Spinal cord (tissue), 10 donors: ENCODE measurements around the gene LAMA1. TPM values are rescaled to one million over a fixed set of nuclear protein-coding genes. Genes with fewer than 3 reads are reported as not detected.

Experiments used
- DNase-seq, 6 donors: peaks; one replicate each; pipeline versions ENCODE4 v3.0.0 to v3.0.0-alpha.2; 2013 to 2015; ENCODE audit warnings: low spot score in 6 of 6, low read depth in 4 of 6
- H3K27ac ChIP-seq: one replicate; pipeline ENCODE4 v1.5.1; 2013; ENCODE audit warnings: low read depth, low read length, control low read depth
- H3K27me3 ChIP-seq: one replicate; pipeline ENCODE4 v1.6.1; 2013; ENCODE audit warnings: low read length; ENCODE audit not compliant: control insufficient read depth, insufficient read depth
- H3K36me3 ChIP-seq: one replicate; pipeline ENCODE4 v1.6.1; 2013; ENCODE audit warnings: low read length; ENCODE audit not compliant: control insufficient read depth, insufficient read depth
- H3K4me1 ChIP-seq: one replicate; pipeline ENCODE4 v1.6.1; 2013; ENCODE audit warnings: low read length; ENCODE audit not compliant: control insufficient read depth, insufficient read depth
- H3K4me3 ChIP-seq: one replicate; pipeline ENCODE4 v1.5.1; 2013; ENCODE audit warnings: low read depth, low read length, control low read depth
- H3K9me3 ChIP-seq: one replicate; pipeline ENCODE4 v1.6.1; 2013; ENCODE audit warnings: low read length; ENCODE audit not compliant: control insufficient read depth, insufficient read depth
- WGBS: methylation state at CpG from one replicate; pipeline ENCODE4 v1.1.5; 2013; ENCODE audit warnings: missing lambda C conversion rate; ENCODE audit not compliant: insufficient coverage; 5-methylcytosine and 5-hydroxymethylcytosine counted together
- polyA plus RNA-seq, 2 donors: library from polyadenylated mRNA; unstranded; fragments of 120-200 nt; gene quantifications; one replicate each; pipeline ENCODE4 v1.2.1, GENCODE V29; 2013; ENCODE audit not compliant: insufficient read length in 2 of 2
- small RNA-seq: library from RNA; depleted of rRNA; stranded (forward); fragments of <200 nt; gene quantifications from one replicate; pipeline ENCODE3, GENCODE V24; 2014; ENCODE audit warnings: low replicate concordance
- total RNA-seq, 2 donors: library from RNA; depleted of rRNA in 1 of 2; stranded (reverse); fragments of 120-200 nt in 1 of 2; fragments of >200 nt in 1 of 2; gene quantifications; one replicate each; pipeline versions ENCODE4 v1.2.3 to v1.2.4, GENCODE V29; 2013 to 2014
- donor health status: healthy.

The LAMA1 gene
- total and polyA plus RNA-seq, 4 donors: 31.6 to 55.6 (median 46.7) TPM

- no peaks in the 10 kb centered on the region for H3K9me3 ChIP-seq
- WGBS: 75% methylated on average over 1 of the region's 3 CpGs
- H3K27ac ChIP-seq: no peak overlapping the region
- H3K36me3 ChIP-seq: no peaks in the 10 kb centered on the region
- H3K4me3 ChIP-seq: no peak overlapping the region
- H3K4me1 ChIP-seq: no peaks in the 10 kb centered on the region
- DNase-seq: no peak
- no peaks in the 10 kb centered on the region for H3K27me3 ChIP-seq
Measured at GRCh38 chr18:6917072-6917471, 200.5 kb downstream of the LAMA1 start.

DNA sequence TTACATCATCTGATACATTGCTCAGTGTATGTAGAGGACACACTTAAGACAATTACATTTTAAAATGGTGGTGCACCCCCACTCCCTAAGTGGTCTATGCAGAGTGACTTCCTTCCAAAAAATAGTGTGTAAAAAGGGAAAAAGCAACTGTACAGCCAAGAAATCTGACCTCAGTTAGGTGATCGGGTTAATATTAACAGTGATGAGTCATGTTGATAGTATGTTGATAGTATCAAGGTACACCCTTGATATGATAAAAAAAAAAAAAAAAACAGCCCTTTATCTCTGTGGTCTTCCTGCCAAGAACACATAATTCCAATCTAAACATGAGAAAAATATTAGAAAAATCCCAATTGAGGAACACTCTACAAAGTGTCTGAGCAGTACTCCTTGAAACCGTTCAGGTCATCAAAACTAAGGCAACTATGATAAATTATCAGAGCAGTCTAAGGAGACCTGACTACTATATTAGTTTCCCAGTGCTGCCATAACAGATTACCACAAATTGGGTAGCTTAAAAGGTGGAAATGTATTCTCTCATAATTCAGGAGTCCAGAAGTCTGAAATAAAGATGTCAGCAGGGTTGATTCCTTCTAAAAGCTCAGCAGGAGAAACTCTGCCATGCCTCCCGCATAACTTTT is 216.2 kb downstream of the LAMA1 start:
- WGBS: 100% methylated on average over 1 of the region's 3 CpGs
- no peaks in the 10 kb centered on the region for H3K4me1 ChIP-seq
- no peak overlapping the region for H3K27ac ChIP-seq
- DNase-seq: no peak
- H3K9me3 ChIP-seq: peaks cover 3% of the 10 kb centered on the region
- no peaks in the 10 kb centered on the region for H3K27me3 ChIP-seq
- no peak overlapping the region for H3K4me3 ChIP-seq
- no peaks in the 10 kb centered on the region for H3K36me3 ChIP-seq

- Histone ChIP-seq H3K9me3 (no peaks in the 10 kb centered on the region), H3K36me3 (no peaks in the 10 kb centered on the region), H3K27me3 (no peaks in the 10 kb centered on the region), H3K4me1 (no peaks in the 10 kb centered on the region), H3K27ac (no peak overlapping the region), H3K4me3 (no peak overlapping the region)
- DNase-seq: no peak
- 91% methylated on average over 3 of the region's 3 CpGs for WGBS
Measured at GRCh38 chr18:6891788-6892187, 225.8 kb downstream of the LAMA1 start.

Small RNA genes within 50 kb of the gene (small RNA-seq; reads per million reads assigned to genes)
- not detected for gene RNU6-916P

Other genes with a start within 250 kb of the LAMA1 start
- not detected for gene LRRC30, start 113.3 kb upstream of the LAMA1 start, total RNA-seq
- gene LRRC30, start 113.3 kb upstream of the LAMA1 start, polyA plus RNA-seq: not detected